ENCODE data around the gene ARHGAP6. TPM values are rescaled to one million over a fixed set of nuclear protein-coding genes. Genes with fewer than 3 reads are reported as not detected.

The ARHGAP6 gene
- total and polyA plus RNA-seq, 2 of the 13 experiments (the other 11 are each of a cell fraction or from before 2014, with no cell fraction given), result 0.11 TPM; not detected in 1

DNA sequence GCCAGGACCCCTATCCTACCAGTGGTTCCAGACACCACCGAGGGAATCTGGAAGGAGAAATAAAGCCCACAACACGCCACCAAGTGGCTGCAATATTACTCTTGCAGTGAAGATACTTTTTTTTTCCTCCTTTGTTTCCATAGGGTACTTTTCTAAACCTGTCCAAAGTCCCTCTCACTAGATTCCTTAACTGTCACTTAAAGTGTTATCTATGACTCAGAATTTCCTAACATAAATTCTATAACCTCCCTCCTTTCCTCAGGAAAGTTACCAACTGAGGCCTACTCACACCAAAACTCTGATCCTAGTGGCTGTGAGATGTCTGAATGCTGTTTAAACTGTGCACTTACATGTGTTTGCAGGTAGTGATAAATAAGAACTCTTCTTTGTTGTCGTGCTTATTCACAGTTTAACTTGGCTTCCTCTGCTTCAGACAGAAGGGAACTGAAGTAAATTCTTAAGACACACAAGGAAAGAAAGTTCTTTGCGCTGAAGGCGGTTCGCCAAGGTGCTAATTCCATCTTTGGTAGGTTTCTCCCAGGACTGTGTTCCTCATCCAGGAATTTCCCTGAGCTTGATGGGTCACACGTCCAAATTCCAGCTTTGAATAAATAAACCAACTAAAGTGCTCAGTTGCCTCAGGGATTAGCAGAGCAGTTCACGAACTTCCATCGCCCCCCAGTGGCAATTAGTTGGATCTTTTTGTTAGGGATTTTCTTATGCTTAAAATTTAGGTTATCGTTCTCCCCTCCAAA is 565.3 kb downstream of the ARHGAP6 start (continued):
- TF ChIP-seq, protein P1, sequence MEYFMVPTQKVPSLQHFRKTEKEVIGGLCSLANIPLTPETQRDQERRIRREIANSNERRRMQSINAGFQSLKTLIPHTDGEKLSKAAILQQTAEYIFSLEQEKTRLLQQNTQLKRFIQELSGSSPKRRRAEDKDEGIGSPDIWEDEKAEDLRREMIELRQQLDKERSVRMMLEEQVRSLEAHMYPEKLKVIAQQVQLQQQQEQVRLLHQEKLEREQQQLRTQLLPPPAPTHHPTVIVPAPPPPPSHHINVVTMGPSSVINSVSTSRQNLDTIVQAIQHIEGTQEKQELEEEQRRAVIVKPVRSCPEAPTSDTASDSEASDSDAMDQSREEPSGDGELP (IDR thresholded peaks at IDR 0.05; ENCODE audit: borderline replicate concordance, low read depth), result no peak
- no peak for TF ChIP-seq HDAC6 (IDR thresholded peaks at IDR 0.05; ENCODE audit: low read depth, low read length)
- no peak for TF ChIP-seq ZNF383 (CRISPR knock-in tag; IDR thresholded peaks at IDR 0.05; ENCODE audit: borderline replicate concordance)
- TF ChIP-seq RARA (CRISPR knock-in tag; IDR thresholded peaks at IDR 0.05), result no peak
- no peak for TF ChIP-seq THYN1 (CRISPR knock-in tag; IDR thresholded peaks at IDR 0.05; ENCODE audit: borderline replicate concordance, low read depth)
- TF ChIP-seq ASH2L (IDR thresholded peaks at IDR 0.05; ENCODE audit: insufficient read length, low read depth, low read length), result peak; percentile 81
- TF ChIP-seq EP300 (IDR thresholded peaks at IDR 0.05; ENCODE audit: low read depth in 2 of 2, low read length in 2 of 2), result 0 out of 4 replicates have a peak, but pooled peaks of 1 of the 2 experiments have one; percentile 6
- TF ChIP-seq EP300 (CRISPR knock-in tag; IDR thresholded peaks at IDR 0.05; ENCODE audit: borderline replicate concordance), result no peak
- no peak for TF ChIP-seq GPN1 (CRISPR knock-in tag; IDR thresholded peaks at IDR 0.05; ENCODE audit: borderline replicate concordance)
- TF ChIP-seq, protein P2, sequence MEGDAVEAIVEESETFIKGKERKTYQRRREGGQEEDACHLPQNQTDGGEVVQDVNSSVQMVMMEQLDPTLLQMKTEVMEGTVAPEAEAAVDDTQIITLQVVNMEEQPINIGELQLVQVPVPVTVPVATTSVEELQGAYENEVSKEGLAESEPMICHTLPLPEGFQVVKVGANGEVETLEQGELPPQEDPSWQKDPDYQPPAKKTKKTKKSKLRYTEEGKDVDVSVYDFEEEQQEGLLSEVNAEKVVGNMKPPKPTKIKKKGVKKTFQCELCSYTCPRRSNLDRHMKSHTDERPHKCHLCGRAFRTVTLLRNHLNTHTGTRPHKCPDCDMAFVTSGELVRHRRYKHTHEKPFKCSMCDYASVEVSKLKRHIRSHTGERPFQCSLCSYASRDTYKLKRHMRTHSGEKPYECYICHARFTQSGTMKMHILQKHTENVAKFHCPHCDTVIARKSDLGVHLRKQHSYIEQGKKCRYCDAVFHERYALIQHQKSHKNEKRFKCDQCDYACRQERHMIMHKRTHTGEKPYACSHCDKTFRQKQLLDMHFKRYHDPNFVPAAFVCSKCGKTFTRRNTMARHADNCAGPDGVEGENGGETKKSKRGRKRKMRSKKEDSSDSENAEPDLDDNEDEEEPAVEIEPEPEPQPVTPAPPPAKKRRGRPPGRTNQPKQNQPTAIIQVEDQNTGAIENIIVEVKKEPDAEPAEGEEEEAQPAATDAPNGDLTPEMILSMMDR (CRISPR knock-in tag; IDR thresholded peaks at IDR 0.05), result peak; percentile 71
- no peak for TF ChIP-seq KAT7 (CRISPR knock-in tag; IDR thresholded peaks at IDR 0.05; ENCODE audit: borderline replicate concordance)
- TF ChIP-seq, protein P3, sequence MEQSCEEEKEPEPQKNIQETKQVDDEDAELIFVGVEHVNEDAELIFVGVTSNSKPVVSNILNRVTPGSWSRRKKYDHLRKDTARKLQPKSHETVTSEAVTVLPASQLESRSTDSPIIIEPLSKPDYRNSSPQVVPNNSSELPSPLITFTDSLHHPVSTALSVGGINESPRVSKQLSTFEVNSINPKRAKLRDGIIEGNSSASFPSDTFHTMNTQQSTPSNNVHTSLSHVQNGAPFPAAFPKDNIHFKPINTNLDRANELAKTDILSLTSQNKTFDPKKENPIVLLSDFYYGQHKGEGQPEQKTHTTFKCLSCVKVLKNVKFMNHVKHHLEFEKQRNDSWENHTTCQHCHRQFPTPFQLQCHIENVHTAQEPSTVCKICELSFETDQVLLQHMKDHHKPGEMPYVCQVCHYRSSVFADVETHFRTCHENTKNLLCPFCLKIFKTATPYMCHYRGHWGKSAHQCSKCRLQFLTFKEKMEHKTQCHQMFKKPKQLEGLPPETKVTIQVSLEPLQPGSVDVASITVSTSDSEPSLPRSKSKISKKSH (CRISPR knock-in tag; IDR thresholded peaks at IDR 0.05; ENCODE audit: borderline replicate concordance), result no peak
- no peak for TF ChIP-seq ZNF180 (CRISPR knock-in tag; IDR thresholded peaks at IDR 0.05; ENCODE audit: borderline replicate concordance, low read depth)
- no peak for TF ChIP-seq TCF7L2 (IDR thresholded peaks at IDR 0.05; ENCODE audit: low read depth, low read length)
- no peak for TF ChIP-seq ZSCAN25 (CRISPR knock-in tag; IDR thresholded peaks at IDR 0.05)
- TF ChIP-seq, protein P4, sequence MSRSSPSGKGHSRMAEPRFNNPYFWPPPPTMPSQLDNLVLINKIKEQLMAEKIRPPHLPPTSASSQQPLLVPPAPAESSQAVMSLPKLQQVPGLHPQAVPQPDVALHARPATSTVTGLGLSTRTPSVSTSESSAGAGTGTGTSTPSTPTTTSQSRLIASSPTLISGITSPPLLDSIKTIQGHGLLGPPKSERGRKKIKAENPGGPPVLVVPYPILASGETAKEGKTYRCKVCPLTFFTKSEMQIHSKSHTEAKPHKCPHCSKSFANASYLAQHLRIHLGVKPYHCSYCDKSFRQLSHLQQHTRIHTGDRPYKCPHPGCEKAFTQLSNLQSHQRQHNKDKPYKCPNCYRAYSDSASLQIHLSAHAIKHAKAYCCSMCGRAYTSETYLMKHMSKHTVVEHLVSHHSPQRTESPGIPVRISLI (CRISPR knock-in tag; IDR thresholded peaks at IDR 0.05; ENCODE audit: borderline replicate concordance), result peak; percentile 27; the same call in 1 of the 2 replicates
- peak; percentile 51; the same call in 1 of the 2 replicates for TF ChIP-seq HNF4A (CRISPR knock-in tag; IDR thresholded peaks at IDR 0.05)
- TF ChIP-seq RAD21 (CRISPR knock-in tag; IDR thresholded peaks at IDR 0.05), result peak; percentile 52; the same call in 1 of the 2 replicates
- no peak for TF ChIP-seq ZNF569 (CRISPR knock-in tag; IDR thresholded peaks at IDR 0.05; ENCODE audit: borderline replicate concordance)
- TF ChIP-seq, protein P5, sequence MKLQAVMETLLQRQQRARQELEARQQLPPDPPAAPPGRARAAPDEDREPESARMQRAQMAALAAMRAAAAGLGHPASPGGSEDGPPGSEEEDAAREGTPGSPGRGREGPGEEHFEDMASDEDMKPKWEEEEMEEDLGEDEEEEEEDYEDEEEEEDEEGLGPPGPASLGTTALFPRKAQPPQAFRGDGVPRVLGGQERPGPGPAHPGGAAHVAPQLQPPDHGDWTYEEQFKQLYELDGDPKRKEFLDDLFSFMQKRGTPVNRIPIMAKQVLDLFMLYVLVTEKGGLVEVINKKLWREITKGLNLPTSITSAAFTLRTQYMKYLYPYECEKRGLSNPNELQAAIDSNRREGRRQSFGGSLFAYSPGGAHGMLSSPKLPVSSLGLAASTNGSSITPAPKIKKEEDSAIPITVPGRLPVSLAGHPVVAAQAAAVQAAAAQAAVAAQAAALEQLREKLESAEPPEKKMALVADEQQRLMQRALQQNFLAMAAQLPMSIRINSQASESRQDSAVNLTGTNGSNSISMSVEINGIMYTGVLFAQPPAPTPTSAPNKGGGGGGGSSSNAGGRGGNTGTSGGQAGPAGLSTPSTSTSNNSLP (IDR thresholded peaks at IDR 0.05; ENCODE audit: low read depth, low read length), result 0 out of 2 replicates have a peak, but pooled peaks have one; percentile 28
- 0 out of 2 replicates have a peak, but pooled peaks have one; percentile 15 for TF ChIP-seq SAP130 (CRISPR knock-in tag; IDR thresholded peaks at IDR 0.05; ENCODE audit: low read depth)

Data from HepG2 (cell line).